GM21390 (cell line): ENCODE data around the gene MAPK7.

Source experiments
- ATAC-seq: cut with Tn5 transposase; IDR thresholded peaks from one replicate; pipeline ENCODE4 v1.9.1; 2021; ENCODE audit not compliant: unreplicated experiment

The MAPK7 gene

GRCh38 chr17:19378416-19379360 lies at the start of gene MAPK7:
TSS of gene MAPK7 (plus strand) at chr17:19378498. CDS start at chr17:19378901, 403 bp downstream.
- ATAC-seq, result peak; percentile 9

- ATAC-seq, result no peak
Measured at GRCh38 chr17:19329136-19329535, 49.2 kb upstream of the MAPK7 start.

GRCh38 chr17:19329839-19330238 lies 48.5 kb upstream of the MAPK7 start:
- ATAC-seq, result no peak

GRCh38 chr17:19330271-19330670 lies 48.0 kb upstream of the MAPK7 start:
- no peak for ATAC-seq

- no peak for ATAC-seq
Measured at GRCh38 chr17:19331134-19331533, 47.2 kb upstream of the MAPK7 start.

GRCh38 chr17:19331543-19332245 lies 46.6 kb upstream of the MAPK7 start:
- no peak for ATAC-seq

GRCh38 chr17:19332371-19333131 lies 45.7 kb upstream of the MAPK7 start:
- no peak for ATAC-seq

GRCh38 chr17:19333132-19333440 lies 45.2 kb upstream of the MAPK7 start:
- ATAC-seq, result no peak

GRCh38 chr17:19333736-19334290 lies 44.5 kb upstream of the MAPK7 start:
- no peak for ATAC-seq

- no peak for ATAC-seq
Measured at GRCh38 chr17:19334331-19334730, 44.0 kb upstream of the MAPK7 start.

GRCh38 chr17:19335951-19336631 lies 42.2 kb upstream of the MAPK7 start:
- no peak for ATAC-seq

GRCh38 chr17:19336938-19337711 lies 41.2 kb upstream of the MAPK7 start:
- no peak for ATAC-seq

- ATAC-seq, result no peak
Measured at GRCh38 chr17:19337712-19338023, 40.6 kb upstream of the MAPK7 start.

- ATAC-seq, result no peak
Measured at GRCh38 chr17:19338031-19338990, 40.0 kb upstream of the MAPK7 start.

- ATAC-seq, result no peak
Measured at GRCh38 chr17:19339341-19339815, 38.9 kb upstream of the MAPK7 start.

- ATAC-seq, result no peak
Measured at GRCh38 chr17:19341211-19341631, 37.1 kb upstream of the MAPK7 start.

- ATAC-seq, result no peak
Measured at GRCh38 chr17:19341641-19342610, 36.4 kb upstream of the MAPK7 start.
